ENCODE results near the gene MRGPRF.

GRCh38 chr11:69049490-69049867 is 36.4 kb upstream of the MRGPRF start:
- TF ChIP-seq CTCF (IDR thresholded peaks at IDR 0.05 in 4 of 5, conservative IDR thresholded peaks at IDR 0.05 in 1 of 5) (no peak), POLR2A (IDR thresholded peaks at IDR 0.05) (no peak)

All from gastrocnemius medialis (tissue), 4 donors.